ENCODE data around the gene SMARCB1.

DNA sequence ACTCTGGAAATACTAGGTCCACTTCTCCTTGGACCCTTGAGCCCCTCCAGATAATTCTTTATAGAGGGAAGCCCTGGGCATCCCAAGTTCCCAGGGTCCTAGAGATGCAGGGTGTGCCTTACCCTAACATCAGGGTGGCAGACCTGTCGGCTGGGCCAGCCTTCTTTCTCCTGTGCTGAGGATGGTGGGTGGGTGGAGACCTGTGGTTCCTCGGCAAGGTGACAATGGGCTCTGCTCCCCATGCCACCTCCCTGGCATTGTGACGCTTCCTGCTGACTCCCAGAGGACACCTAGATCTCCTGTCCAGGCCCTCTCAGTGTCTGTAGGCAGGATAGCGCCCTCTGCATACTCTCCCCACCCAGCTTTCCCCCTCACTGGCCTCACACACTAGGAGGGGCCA, 55.8 kb downstream of the SMARCB1 start:
- TF ChIP-seq, protein P1, sequence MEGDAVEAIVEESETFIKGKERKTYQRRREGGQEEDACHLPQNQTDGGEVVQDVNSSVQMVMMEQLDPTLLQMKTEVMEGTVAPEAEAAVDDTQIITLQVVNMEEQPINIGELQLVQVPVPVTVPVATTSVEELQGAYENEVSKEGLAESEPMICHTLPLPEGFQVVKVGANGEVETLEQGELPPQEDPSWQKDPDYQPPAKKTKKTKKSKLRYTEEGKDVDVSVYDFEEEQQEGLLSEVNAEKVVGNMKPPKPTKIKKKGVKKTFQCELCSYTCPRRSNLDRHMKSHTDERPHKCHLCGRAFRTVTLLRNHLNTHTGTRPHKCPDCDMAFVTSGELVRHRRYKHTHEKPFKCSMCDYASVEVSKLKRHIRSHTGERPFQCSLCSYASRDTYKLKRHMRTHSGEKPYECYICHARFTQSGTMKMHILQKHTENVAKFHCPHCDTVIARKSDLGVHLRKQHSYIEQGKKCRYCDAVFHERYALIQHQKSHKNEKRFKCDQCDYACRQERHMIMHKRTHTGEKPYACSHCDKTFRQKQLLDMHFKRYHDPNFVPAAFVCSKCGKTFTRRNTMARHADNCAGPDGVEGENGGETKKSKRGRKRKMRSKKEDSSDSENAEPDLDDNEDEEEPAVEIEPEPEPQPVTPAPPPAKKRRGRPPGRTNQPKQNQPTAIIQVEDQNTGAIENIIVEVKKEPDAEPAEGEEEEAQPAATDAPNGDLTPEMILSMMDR (IDR thresholded peaks at IDR 0.05; ENCODE audit: extremely low read depth in 1 of 2, insufficient read depth in 1 of 2, low read depth in 1 of 2, low read length in 2 of 2), result no peak
- TF ChIP-seq POLR2A (IDR thresholded peaks at IDR 0.05; ENCODE audit: low read depth, low read length), result no peak
- TF ChIP-seq JUN (IDR thresholded peaks at IDR 0.05; ENCODE audit: borderline replicate concordance, insufficient read depth, insufficient read length, low read depth), result no peak
- TF ChIP-seq EZH2 (IDR thresholded peaks at IDR 0.05; ENCODE audit: borderline replicate concordance, low read depth, low read length, severe bottlenecking), result no peak
- TF ChIP-seq, protein P2, sequence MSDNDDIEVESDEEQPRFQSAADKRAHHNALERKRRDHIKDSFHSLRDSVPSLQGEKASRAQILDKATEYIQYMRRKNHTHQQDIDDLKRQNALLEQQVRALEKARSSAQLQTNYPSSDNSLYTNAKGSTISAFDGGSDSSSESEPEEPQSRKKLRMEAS (IDR thresholded peaks at IDR 0.05; ENCODE audit: insufficient read depth, insufficient read length), result no peak

Measured in endothelial cell of umbilical vein (primary cell).